Femur (tissue), 1 donor: ENCODE results near the gene CDADC1.

Source experiments
- DNase-seq: peaks from one replicate; pipeline ENCODE4 v3.0.0-alpha.2; 2017

The CDADC1 gene

DNA sequence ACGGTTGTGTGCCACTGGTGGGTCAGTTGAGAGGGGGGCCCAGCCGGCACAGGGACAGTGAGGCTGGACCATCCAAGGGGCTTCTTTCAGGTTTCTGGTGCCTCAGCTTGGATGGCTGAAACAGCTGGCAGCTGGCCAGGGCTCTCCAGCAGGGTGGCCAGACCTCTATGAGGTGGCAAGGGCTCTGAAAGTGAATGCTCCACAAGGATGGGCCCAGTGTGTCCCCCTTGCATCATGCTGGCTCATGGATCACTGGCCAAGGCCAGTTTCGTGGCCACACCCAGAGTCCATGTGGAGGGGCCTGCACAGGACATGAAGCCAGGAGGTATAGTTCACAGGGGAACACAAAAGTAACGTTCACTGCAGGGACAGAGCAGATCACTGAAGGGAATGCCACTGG lies 49.6 kb downstream of the CDADC1 start:
- DNase-seq, result no peak

GRCh38 chr13:49298416-49298815 lies 50.7 kb downstream of the CDADC1 start:
- no peak for DNase-seq

DNA sequence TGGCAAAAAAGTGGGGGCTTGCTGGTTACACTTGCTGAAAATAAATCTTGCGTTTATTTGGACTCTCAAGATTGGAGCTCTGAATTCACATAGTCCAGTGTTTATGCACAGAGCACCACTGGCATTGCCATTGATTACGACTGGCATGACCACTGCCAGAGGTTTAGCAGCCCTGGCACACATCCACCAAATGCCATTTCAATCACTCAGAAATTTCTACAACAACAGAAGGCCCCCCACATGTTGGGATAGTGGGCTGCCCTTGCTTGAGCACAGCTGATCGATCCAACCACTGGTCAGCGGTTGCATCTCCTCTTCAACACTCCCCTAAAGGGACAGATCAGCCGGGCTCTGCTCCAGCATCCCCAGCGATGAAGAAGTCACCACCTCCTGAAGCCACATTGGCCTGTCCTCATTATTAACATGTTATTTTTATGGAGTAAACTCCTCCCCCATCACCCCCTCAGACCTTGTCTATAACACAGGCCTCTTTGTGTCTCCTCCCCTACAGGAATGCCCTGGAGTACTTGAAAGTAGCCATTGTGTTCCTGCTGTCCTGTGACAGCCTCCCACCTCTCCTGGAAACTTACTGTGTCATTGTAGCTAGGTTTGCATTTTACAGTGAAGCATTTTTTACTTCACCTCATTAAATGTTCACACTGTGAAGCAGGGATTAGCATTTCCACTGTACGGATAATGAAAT lies 51.3 kb downstream of the CDADC1 start:
- no peak for DNase-seq

DNA sequence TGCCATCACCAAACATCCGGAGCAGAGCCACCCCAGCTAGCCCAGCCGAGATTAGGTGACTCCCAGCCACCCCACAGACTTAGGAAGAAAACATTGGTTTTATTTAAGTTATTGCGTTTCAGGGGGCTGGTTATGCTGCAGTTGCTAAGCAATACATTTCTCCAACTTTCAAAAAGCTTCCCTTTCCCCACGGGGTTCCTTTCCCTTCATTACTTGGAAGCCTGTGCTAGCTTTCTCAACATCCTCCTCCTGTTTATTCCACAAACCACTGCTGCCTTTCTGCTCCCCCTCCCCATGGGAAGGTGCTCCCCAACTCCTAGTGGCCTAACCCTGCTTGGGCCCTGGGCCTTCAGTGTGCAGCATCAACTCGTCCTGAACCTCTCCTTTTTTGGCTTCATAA lies 52.6 kb downstream of the CDADC1 start:
- no peak for DNase-seq

- peak; percentile 72 for DNase-seq
Observed at GRCh38 chr13:49300739-49301589, 53.2 kb downstream of the CDADC1 start.

GRCh38 chr13:49302222-49302621 lies 54.5 kb downstream of the CDADC1 start:
- DNase-seq, result no peak

DNA sequence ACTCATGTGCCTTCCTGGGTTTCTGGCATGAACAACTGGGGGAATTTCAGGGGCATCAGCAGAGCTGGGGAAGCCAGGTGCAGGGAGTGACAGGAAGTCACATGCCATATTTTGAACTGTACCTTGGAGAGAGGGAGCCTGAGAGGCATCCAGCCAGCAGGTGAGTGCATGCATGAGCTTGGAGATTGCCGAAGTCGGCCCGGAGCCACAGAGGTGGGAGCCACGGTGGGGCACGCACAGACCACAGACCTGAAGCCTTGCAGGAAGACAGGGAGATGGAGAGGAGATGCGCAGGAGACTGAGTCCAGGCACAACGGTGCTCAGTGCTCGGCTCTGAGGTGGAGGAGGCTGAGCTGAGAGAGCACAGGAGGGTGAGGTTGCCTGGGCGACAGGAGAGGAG lies 55.1 kb downstream of the CDADC1 start:
- no peak for DNase-seq

DNA sequence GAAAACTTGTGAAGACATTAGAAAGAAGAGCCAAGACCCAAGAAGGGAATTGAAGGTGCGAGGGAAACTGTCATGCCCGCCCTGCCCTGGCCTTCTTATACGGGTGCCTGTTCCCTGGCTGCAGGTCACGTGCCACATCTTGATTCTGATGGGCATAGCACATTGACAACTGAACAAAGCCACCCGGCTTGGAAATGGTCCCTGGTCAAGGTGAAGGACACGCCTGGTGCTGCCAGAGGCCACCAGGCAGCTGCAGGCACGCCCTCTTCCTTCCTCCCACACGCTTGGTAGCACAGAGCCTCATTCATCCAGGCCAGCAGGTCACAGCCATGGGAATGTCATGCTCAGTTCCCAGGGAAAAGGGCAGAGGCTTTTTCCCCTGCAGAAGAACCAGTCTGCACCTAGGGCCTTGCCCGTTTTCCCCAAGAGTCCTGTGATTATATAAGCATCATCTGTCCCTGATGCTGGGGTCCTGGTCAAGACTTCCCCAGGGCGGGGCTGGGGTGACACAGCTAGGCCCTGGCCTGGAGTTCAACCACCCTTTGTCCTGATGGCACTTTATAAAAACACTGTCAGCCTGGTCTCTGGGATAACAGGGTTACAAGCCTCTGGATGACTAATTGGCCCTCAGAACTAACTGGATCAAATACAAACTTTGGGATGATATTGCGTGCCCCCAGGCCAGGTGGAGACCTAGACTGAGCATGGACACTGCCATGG lies 56.0 kb downstream of the CDADC1 start:
- DNase-seq, result no peak

DNA sequence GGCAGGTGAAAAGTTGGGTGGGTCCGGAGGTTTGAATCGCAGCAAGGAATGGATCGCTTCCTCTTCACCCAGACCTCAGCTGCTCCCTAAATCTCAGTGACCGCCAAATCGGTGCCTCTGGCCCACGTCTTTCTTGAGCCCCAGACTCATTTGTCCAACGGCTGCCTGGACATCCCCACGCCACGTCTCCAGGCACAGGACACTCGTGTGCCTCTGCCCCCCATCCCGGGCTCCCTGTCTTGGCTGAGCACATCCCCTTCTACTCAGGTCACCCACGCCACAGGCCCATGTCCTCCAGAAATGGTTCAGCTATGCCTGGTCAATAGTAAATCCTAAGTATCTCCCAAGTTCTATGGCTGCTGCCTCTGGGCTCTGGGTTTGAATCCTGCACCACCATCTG lies 56.6 kb downstream of the CDADC1 start:
- DNase-seq, result no peak

DNA sequence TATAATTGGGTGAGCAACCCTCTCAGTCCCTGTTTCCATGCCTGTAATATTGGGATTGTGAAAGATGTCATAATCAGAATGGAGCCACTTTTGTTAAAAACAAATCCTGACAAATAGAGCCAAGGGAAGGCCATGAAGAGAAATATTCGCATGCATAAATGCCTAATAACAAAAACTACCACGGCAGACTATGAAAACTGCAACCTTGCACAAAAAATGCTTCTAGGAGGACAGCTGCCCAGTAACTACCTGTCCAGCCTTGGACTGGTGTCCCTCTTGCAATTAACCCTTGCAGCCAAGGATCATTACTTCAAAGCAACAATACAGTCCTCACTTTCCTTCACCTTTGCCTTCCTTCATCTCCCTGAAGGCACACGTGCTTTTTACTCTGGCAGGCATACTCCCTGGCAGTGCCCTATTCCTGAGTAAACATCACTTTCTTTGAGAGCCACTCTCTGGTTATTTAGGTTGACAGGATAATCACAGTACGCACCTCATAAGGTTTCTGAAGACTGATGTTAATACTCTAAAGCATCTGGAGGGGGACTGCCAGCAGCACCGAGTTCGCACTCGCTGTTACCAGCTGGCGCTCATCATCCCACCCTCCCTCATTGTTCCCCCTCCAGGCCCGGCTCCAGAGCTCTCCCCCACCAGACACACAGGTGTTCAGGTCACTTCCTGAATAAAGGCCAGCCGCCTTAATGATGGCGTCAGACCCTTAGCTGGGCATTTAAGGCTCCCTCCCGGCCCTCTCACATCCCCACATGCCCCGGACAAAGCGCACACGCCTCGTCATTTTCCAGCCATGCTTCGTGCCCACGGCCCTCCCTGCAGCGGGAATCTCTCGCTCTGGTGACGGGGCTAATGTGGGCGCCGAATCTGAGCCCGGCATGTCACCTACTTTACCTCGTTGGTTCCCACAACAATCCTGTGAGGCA lies 57.3 kb downstream of the CDADC1 start:
- DNase-seq, result no peak

DNA sequence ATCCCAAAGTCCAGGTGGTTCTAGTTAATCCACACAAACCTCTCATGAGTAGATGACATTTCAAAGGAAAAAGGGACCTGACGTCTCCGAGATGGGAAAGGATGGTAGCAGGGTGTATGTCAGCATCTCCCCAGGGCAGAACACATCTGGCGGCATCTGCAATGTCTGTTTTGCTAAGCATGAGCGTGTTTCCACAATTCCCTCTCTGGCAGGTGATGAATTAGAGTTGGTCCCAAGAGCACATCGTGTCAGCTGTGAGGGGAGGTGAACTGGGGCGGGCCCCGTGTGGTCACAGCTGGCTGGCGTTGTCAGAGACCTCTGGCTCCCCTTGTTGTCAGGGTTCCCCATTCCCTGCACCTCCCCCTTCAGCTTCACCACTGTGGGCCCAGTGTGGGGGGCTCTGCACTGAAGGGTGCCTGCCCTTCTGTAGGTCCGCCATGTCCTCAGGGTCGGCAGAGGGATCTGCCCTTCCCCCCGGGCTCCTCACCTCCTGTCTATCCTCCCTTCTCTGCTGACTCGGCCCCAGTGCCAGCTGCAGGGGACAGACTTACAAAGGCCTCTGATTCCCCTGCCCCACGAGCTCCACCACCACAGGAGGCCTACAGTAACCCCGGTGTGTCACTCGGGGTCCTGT lies 58.2 kb downstream of the CDADC1 start:
- no peak for DNase-seq

DNA sequence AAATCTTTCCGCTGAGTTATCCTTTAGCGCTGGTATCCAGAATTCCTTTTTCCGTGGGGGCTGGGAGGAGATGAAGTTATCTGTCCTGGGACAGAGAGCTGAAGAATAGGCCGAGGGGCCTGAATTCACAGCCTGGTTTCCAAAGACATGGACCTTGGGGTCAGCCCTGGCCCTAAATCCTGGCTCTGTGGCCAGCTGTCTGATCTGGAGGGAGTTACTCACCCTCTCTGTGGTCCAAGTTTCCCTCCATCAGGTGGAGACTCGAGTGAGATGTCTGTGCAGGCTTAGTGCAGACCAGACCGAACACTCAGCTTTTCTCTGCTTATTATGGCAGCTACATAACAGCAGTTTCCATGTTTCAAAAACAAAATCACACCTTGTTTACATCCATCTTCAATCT lies 59.6 kb downstream of the CDADC1 start:
- no peak for DNase-seq

DNA sequence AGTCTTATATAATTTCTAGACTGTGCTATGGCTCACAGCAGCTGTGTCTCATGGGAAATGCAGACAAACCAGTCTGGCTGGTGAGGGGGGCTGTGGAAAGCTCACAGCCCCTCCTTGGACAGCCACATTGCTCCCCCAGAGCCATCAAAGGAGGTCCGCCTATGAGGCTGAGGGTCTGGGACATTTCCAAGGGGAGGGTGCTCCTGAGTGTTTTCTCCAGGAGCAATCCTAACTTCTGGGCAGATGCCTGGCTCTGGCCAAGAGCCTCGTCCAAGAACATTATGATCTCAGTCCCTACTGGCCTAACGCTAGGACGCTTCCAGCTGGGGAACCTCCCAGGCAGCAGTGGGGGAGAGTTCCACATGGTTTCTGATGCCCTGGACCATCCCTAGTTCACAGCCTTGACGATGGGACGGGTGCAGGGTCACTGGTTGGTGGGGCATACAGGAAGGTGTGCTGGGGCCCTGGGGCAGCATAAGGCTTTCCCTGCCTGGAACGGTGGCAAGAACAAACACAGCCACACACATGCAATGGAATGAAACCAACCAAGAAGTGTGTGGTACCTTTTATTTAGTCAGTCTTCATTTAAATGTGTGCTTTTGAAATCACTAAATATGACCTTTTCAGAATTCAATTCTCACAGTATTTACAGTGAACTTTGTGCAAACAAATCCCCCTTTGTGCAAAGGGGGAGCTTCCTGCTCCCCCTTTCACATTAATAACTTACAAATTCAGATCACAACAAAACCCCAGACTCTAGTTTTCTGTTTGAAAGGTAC lies 60.6 kb downstream of the CDADC1 start:
- DNase-seq, result peak; percentile 85

GRCh38 chr13:49308921-49309408 lies 61.2 kb downstream of the CDADC1 start:
- DNase-seq, result no peak

DNA sequence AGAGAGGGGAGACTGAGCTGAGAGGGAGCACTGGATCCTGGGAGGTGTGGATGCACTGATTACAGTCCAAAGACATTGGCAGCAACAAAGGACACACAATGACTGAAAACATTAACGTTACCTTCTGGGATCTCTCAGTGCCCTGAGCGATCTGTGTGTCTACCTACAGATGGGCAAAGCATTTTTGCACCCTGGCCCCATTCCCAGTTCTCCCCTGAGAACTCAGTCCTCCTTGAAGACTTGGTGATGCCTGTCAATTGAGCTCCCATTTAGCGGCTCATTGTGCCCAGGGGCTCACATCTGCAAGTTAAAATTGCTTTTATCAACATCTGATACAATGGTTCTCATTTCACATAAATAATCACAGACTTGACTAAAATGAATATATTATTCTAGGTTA lies 62.5 kb downstream of the CDADC1 start:
- no peak for DNase-seq

- no peak for DNase-seq
Observed at GRCh38 chr13:49311816-49312215, 64.1 kb downstream of the CDADC1 start.

DNA sequence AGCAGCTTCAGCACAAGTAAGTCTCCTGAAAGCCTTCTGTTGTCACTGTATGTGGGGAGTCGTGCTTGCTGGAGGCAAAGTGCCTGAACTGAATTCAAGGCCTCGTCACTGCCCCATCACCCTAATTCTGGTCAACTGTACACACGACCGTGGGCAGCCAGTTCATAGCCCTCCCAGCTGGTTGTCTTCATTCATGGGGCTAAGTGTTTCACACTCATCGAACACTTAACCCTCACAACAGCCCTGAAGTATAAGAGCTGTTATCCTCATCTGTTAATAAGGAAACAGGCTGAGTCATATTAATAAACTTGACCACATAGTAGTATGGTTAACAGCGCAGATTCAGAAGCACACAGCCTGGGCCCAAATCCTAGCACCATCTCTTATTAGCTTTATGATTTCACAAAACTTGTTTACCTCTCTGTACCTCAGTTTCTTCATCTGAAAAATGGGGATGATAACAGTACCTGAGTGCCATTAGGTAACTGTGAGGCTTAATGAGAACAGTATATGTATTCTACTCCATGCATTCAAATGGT lies 66.7 kb downstream of the CDADC1 start:
- DNase-seq, result no peak

DNA sequence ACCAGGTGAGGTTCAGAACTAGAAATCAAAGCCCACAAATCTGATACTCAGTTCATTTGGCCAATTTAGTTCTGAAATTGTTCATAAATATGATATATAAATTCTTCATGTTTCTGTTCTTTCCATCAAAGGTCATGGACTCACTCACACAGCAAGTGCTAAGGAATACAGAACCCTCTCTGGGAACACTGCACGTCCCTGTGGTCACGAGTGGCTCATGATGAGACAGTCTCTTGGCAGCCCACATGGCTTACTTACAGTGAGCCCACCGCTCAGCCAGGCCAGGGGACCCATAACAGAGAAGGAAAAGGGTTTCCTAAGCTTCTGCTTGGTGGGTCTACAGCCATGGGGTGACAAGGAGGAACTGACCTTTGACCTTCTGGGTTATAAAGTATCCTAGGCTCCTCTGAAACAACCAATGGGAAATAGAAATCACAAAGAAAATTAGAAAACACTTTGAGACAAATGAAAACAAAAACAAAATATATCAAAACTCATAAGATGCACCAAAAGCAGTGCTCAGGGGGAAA lies 67.4 kb downstream of the CDADC1 start:
- DNase-seq, result no peak

- no peak for DNase-seq
Observed at GRCh38 chr13:49315756-49316482, 68.2 kb downstream of the CDADC1 start.

- no peak for DNase-seq
Observed at GRCh38 chr13:49319551-49319950, 71.8 kb downstream of the CDADC1 start.
